ENCODE results near the gene SCML2.
"Not testable (repeated sequence)": the region's sequence is repeated elsewhere in the genome, so short reads cannot be mapped to it uniquely, and the experiment has no call there.

The SCML2 gene

GRCh38 chrX:18271725-18272124 lies 82.8 kb downstream of the SCML2 start:
- no peak for DNase-seq (ENCODE audit: extremely low read depth in 1 of 2, low read depth in 1 of 2)

DNA sequence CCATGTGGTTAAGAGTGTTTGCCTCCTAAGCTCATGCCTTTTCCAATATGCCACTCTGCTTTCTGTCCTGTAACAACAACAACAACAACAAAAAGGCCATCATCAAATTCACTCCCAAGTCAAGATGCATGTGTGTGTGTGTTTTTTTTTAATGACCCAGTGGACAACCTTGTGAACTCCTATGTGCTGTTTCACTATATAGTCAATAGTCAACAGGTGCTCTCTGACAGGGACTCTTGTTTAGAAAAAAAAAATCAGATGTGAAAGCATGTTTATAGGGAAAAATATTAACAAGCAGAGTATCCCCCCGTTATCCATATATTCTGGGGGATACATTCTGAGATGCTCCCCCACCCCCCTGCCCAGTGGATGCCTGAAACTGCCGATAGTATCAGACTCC lies 83.2 kb downstream of the SCML2 start:
- no peak for DNase-seq (ENCODE audit: extremely low read depth in 1 of 2, low read depth in 1 of 2)

DNA sequence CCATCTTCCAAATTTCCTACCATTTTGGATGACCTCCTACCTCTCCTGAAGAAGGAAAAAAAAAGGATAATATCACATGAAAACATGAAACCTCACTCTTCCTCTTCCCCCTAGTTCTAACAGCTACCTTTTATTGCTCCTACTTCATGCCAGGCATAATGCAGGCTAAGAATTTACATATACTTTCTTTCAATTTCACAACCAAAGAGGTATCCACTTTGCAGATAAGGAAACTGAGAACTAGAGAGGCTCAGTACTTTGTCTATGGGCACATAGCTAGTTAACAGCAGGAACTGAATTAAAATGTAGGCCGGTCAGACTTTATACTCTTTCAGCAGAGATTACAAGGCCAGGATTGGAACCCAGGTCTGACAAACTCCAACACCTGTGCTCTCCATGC lies 99.4 kb downstream of the SCML2 start:
- no peak for DNase-seq (ENCODE audit: extremely low read depth in 1 of 2, low read depth in 1 of 2)

DNA sequence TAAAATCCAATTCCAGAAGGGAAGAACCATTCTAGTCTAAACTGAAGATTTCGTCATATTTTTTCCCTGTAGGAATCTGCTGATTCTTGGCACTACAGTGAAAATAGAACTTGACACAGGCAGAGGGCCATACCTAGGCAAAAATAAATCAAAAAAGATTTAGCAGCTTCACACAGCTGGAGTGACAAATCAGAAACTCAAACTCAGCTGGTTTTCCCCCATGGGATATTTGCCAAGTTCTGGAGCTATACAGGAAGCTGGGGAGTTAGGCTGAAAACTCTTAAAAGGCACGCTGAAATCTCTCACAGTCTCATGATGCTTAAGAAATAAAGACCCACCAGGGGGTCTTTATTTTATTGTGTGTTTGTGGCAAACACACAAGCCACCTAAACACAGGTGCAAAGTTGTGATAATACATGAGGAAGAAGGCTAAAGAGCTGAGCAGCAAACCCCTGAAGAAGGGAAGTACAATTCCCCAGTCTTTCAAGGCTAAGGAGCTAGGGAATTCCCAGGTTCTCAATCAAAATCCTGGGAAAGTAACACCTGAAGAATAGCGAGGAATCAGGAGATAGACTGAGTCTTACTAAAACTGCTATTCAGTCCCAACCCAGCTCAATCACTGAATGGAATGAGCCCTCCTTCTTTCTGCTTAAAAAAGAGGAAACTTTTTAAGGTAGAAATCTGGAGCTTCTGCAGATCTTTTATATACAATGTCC lies 101.7 kb downstream of the SCML2 start:
- no peak for DNase-seq (ENCODE audit: extremely low read depth in 1 of 2, low read depth in 1 of 2)

- DNase-seq (ENCODE audit: extremely low read depth in 1 of 2, low read depth in 1 of 2), result not testable (repeated sequence)
These were observed 124.8 kb downstream of the SCML2 start for GRCh38 chrX:18229646-18230045.

- DNase-seq (ENCODE audit: extremely low read depth in 1 of 2, low read depth in 1 of 2), result no peak
These were observed 126.4 kb downstream of the SCML2 start for GRCh38 chrX:18228069-18228468.

DNA sequence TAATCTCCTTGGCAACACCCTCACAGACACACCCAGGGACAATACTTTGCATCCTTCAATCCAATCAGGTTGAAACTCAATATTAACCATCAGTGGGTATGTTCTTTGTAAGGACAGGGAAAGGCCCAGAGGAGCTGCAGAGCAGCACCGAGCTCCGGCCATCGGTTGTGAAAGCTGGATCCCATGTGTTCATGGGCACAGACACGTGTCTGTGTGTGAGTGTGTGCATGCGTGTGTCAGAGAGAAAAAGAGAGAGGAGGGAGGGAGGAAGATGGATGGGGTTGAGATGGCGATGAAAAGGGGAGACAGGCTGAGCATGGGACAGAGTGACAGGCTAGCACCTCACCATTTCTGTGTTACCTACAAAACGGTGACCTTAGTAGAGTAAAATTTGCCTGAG lies 127.0 kb downstream of the SCML2 start:
- no peak for DNase-seq (ENCODE audit: extremely low read depth in 1 of 2, low read depth in 1 of 2)

- no peak for DNase-seq (ENCODE audit: extremely low read depth in 1 of 2, low read depth in 1 of 2)
These were observed 133.7 kb downstream of the SCML2 start, which contains the start of gene BEND2 for GRCh38 chrX:18220786-18221185. BEND2 (minus strand) TSS chrX:18220886; CDS start chrX:18220750, 136 bp downstream.

DNA sequence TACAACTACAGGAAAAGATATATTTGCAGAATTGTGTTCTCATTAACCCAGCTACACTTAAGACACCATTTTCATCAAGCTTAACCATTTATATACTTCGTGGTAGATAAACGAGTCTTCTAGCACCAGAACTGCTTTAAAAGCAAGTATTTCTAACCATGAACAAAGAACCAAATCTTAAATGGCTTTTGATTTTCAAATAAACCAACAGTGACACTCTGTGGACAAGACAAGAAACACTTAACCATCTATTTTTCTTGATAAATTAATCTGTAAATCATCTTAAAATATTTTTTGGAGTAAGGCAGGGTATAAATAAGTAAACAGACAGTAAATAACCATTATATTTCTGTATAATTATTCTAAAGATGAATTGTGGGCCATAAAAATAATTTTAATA lies 144.0 kb downstream of the SCML2 start:
- DNase-seq (ENCODE audit: extremely low read depth in 1 of 2, low read depth in 1 of 2), result no peak

DNA sequence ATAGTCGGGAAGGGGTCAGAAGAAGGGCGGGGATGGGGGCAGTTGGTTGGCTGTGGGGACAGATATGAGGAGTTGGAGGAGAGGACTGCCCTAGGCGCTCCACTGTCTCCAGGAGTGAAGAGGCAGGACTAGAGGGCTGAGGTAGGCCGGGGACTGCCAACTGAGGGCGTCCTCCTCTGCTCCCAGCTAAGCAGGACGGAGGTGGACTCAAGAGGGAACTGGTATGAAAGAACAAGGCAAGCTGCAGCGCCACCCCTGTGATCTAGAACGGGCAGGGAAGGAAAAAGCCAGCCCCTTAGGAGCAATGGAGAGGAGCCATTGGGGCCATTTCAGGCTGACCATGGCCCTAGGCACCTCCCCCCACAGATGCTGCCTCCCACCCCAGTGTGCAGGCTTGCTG lies 147.8 kb downstream of the SCML2 start:
- DNase-seq (ENCODE audit: extremely low read depth in 1 of 2, low read depth in 1 of 2), result no peak

DNA sequence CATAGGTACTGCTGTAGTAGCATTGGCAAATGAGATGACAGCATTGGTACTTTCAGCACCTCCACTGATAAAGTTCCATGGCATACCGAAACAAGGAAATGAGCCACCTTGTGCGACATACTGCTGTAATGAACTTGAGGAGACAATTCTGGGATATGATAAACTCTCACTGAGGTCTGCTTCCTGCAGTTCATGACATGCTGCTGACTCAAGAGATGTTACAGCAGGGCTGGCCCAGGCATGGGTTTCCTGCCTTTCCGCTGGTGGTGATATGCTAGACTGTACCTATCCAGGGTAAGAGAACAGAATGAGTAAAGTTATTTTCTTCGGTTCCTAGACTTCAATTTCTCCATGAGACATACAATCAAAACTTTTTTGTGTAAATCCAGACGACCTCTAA lies 150.9 kb downstream of the SCML2 start:
- no peak for DNase-seq (ENCODE audit: extremely low read depth in 1 of 2, low read depth in 1 of 2)

GRCh38 chrX:18194688-18195087 lies 159.8 kb downstream of the SCML2 start:
- no peak for DNase-seq (ENCODE audit: extremely low read depth in 1 of 2, low read depth in 1 of 2)
